Measurements from ENCODE around the gene USP34.
"Not testable (repeated sequence)": the region's sequence is repeated elsewhere in the genome, so short reads cannot be mapped to it uniquely, and the experiment has no call there.

The USP34 gene

GRCh38 chr2:61461404-61461803 lies 9.5 kb downstream of the USP34 start:
- DNase-seq (ENCODE audit: low spot score) = no peak

- DNase-seq (ENCODE audit: low spot score) = no peak
Observed at GRCh38 chr2:61460163-61460562, 10.7 kb downstream of the USP34 start.

GRCh38 chr2:61456746-61457420 lies 14.0 kb downstream of the USP34 start:
- no peak for DNase-seq (ENCODE audit: low spot score)

- DNase-seq (ENCODE audit: low spot score) = no peak
Observed at GRCh38 chr2:61456070-61456745, 14.7 kb downstream of the USP34 start.

GRCh38 chr2:61454972-61455371 lies 15.9 kb downstream of the USP34 start:
- not testable (repeated sequence) for DNase-seq (ENCODE audit: low spot score)

GRCh38 chr2:61454383-61454782 lies 16.5 kb downstream of the USP34 start:
- DNase-seq (ENCODE audit: low spot score) = no peak

- no peak for DNase-seq (ENCODE audit: low spot score)
Observed at GRCh38 chr2:61452392-61452791, 18.5 kb downstream of the USP34 start.

- no peak for DNase-seq (ENCODE audit: low spot score)
Observed at GRCh38 chr2:61451178-61451577, 19.7 kb downstream of the USP34 start.

- DNase-seq (ENCODE audit: low spot score) = no peak
Observed at GRCh38 chr2:61450144-61450543, 20.7 kb downstream of the USP34 start.

GRCh38 chr2:61448229-61448628 lies 22.7 kb downstream of the USP34 start:
- no peak for DNase-seq (ENCODE audit: low spot score)

- DNase-seq (ENCODE audit: low spot score) = not testable (repeated sequence)
Observed at GRCh38 chr2:61446971-61447370, 23.9 kb downstream of the USP34 start.

- no peak for DNase-seq (ENCODE audit: low spot score)
Observed at GRCh38 chr2:61443342-61444041, 27.4 kb downstream of the USP34 start.

GRCh38 chr2:61439241-61440002 lies 31.5 kb downstream of the USP34 start:
- no peak for DNase-seq (ENCODE audit: low spot score)

GRCh38 chr2:61438670-61439069 lies 32.2 kb downstream of the USP34 start:
- no peak for DNase-seq (ENCODE audit: low spot score)

GRCh38 chr2:61437170-61437569 lies 33.7 kb downstream of the USP34 start:
- no peak for DNase-seq (ENCODE audit: low spot score)

GRCh38 chr2:61436092-61436491 lies 34.8 kb downstream of the USP34 start:
- DNase-seq (ENCODE audit: low spot score) = no peak

GRCh38 chr2:61435291-61435690 lies 35.6 kb downstream of the USP34 start:
- no peak for DNase-seq (ENCODE audit: low spot score)

- DNase-seq (ENCODE audit: low spot score) = no peak
Observed at GRCh38 chr2:61434314-61434713, 36.6 kb downstream of the USP34 start.

- no peak for DNase-seq (ENCODE audit: low spot score)
Observed at GRCh38 chr2:61433606-61434005, 37.3 kb downstream of the USP34 start.

- no peak for DNase-seq (ENCODE audit: low spot score)
Observed at GRCh38 chr2:61432990-61433389, 37.9 kb downstream of the USP34 start.

- no peak for DNase-seq (ENCODE audit: low spot score)
Observed at GRCh38 chr2:61431345-61431744, 39.5 kb downstream of the USP34 start.

- no peak for DNase-seq (ENCODE audit: low spot score)
Observed at GRCh38 chr2:61426267-61426897, 44.5 kb downstream of the USP34 start.
